SK-N-SH treated with all-trans-retinoic acid at 6 μM for 48 hours (cell line): ENCODE results near the gene PPARG.

Experiments
- CREB5 ChIP-seq: fragments of 250-450 bp; sonication (Bioruptor Pico); IDR thresholded peaks from 2 replicates; pipeline ENCODE4 v1.5.1; 2020; ENCODE audit warnings: low read depth, mild to moderate bottlenecking, moderate library complexity
- ISL1 ChIP-seq: fragments of 250-450 bp; sonication (Bioruptor Pico); IDR thresholded peaks from 2 replicates; pipeline ENCODE4 v2.1.2; 2022; ENCODE audit warnings: mild to moderate bottlenecking, moderate library complexity
- PATZ1 ChIP-seq: fragments of 250-450 bp; sonication (Bioruptor Pico); IDR thresholded peaks from 2 replicates; pipeline ENCODE4 v1.8.0; 2020; ENCODE audit warnings: mild to moderate bottlenecking, moderate library complexity, borderline replicate concordance
- PPARA ChIP-seq: fragments of 250-450 bp; sonication (Bioruptor Pico); IDR thresholded peaks from 2 replicates; pipeline ENCODE4 v1.5.0; 2020; ENCODE audit warnings: mild to moderate bottlenecking, borderline replicate concordance
- RARB ChIP-seq: fragments of 250-450 bp; sonication (Bioruptor Pico); IDR thresholded peaks from 2 replicates; pipeline ENCODE4 v1.8.0; 2021; ENCODE audit warnings: mild to moderate bottlenecking, moderate library complexity
- ZC3H10 ChIP-seq: fragments of 250-450 bp; sonication (Bioruptor Pico); IDR thresholded peaks from 2 replicates; pipeline ENCODE4 v1.5.1; 2021; ENCODE audit warnings: mild to moderate bottlenecking, moderate library complexity
- ZFP30 ChIP-seq: fragments of 450-650 bp; formaldehyde crosslinking; IDR thresholded peaks from 2 replicates; pipeline ENCODE4 v1.5.0; 2022; ENCODE audit warnings: mild to moderate bottlenecking, moderate library complexity

- TF ChIP-seq ZC3H10 (CRISPR knock-in tag) (no peak), ISL1 (CRISPR knock-in tag) (no peak), ZFP30 (CRISPR knock-in tag) (no peak), PATZ1 (CRISPR knock-in tag) (no peak), PPARA (CRISPR knock-in tag) (no peak), CREB5 (no peak), RARB (CRISPR knock-in tag) (no peak)
Measured at GRCh38 chr3:12247411-12247810, 41.5 kb upstream of the PPARG start.
